Smooth muscle cell of the brain vasculature (primary cell): ENCODE data around the gene EYA3.
"Not testable (repeated sequence)": the region's sequence is repeated elsewhere in the genome, so short reads cannot be mapped to it uniquely, and the experiment has no call there.

Experiments
- DNase-seq: peaks from one replicate; pipeline ENCODE4 v3.0.0-alpha.2; 2012; ENCODE audit warnings: low read depth, low spot score

The EYA3 gene

GRCh38 chr1:28028873-28029654 is 59.3 kb downstream of the EYA3 start:
- no peak for DNase-seq

- DNase-seq, result no peak
Observed at GRCh38 chr1:28027660-28028059, 60.8 kb downstream of the EYA3 start.

- no peak for DNase-seq
Observed at GRCh38 chr1:28027238-28027637, 61.2 kb downstream of the EYA3 start.

- no peak for DNase-seq
Observed at GRCh38 chr1:28026329-28026728, 62.1 kb downstream of the EYA3 start.

- DNase-seq, result no peak
Observed at GRCh38 chr1:28021064-28021463, 67.3 kb downstream of the EYA3 start.

- no peak for DNase-seq
Observed at GRCh38 chr1:28010969-28011368, 77.4 kb downstream of the EYA3 start.

- DNase-seq, result not testable (repeated sequence)
Observed at GRCh38 chr1:28003117-28003516, 85.3 kb downstream of the EYA3 start.

GRCh38 chr1:28002600-28002999 is 85.8 kb downstream of the EYA3 start:
- DNase-seq, result no peak

- no peak for DNase-seq
Observed at GRCh38 chr1:27999055-27999454, 89.4 kb downstream of the EYA3 start.

- DNase-seq, result not testable (repeated sequence)
Observed at GRCh38 chr1:27994526-27994925, 93.9 kb downstream of the EYA3 start.

- DNase-seq, result no peak
Observed at GRCh38 chr1:27994060-27994459, 94.3 kb downstream of the EYA3 start.

- no peak for DNase-seq
Observed at GRCh38 chr1:27993241-27993640, 95.2 kb downstream of the EYA3 start.

- no peak for DNase-seq
Observed at GRCh38 chr1:27992276-27992675, 96.1 kb downstream of the EYA3 start.

GRCh38 chr1:27990920-27991537 is 97.4 kb downstream of the EYA3 start:
- DNase-seq, result no peak

- DNase-seq, result no peak
Observed at GRCh38 chr1:27981145-27981544, 107.3 kb downstream of the EYA3 start.

GRCh38 chr1:27980216-27980845 is 108.1 kb downstream of the EYA3 start:
- DNase-seq, result no peak

- no peak for DNase-seq
Observed at GRCh38 chr1:27979859-27980201, 108.6 kb downstream of the EYA3 start.

GRCh38 chr1:27979151-27979858 is 109.1 kb downstream of the EYA3 start:
- DNase-seq, result no peak

- DNase-seq, result no peak
Observed at GRCh38 chr1:27974417-27974781, 114.0 kb downstream of the EYA3 start.

GRCh38 chr1:27973771-27974416 is 114.5 kb downstream of the EYA3 start:
- no peak for DNase-seq

- no peak for DNase-seq
Observed at GRCh38 chr1:27972141-27972540, 116.3 kb downstream of the EYA3 start.

- no peak for DNase-seq
Observed at GRCh38 chr1:27971674-27972073, 116.7 kb downstream of the EYA3 start.
